Right atrium auricular region (tissue), 2 donors: Measurements from ENCODE around the gene CDC42EP1. TPM values are rescaled to one million over a fixed set of nuclear protein-coding genes. Genes with fewer than 3 reads are reported as not detected.
A peak's percentile ranks its signal among the peaks of the same experiment; 100 is the strongest.
"Not testable (repeated sequence)": the region's sequence is repeated elsewhere in the genome, so short reads cannot be mapped to it uniquely, and the experiment has no call there.

Experiments
- DNase-seq: peaks from one replicate; pipeline ENCODE4 v3.0.0-alpha.2; 2019; ENCODE audit warnings: low spot score
- H3K27ac ChIP-seq, 2 donors: fragments of 200-600 bp; sonication (generic); 1 replicate in 1 of 2; 2 replicates in 1 of 2; pipeline ENCODE4 v1.5.1; 2016 to 2019
- H3K27me3 ChIP-seq, 2 donors: fragments of 200-600 bp; sonication (generic); one replicate each; pipeline versions ENCODE4 v1.5.1 to v1.6.0; 2017 to 2019
- H3K36me3 ChIP-seq: fragments of 200-600 bp; sonication (generic); one replicate; pipeline ENCODE4 v1.5.1; 2016
- H3K4me1 ChIP-seq, 2 donors: fragments of 200-600 bp; sonication (generic); one replicate each; pipeline versions ENCODE4 v1.5.1 to v1.6.0; 2017 to 2019
- H3K4me3 ChIP-seq, 2 donors: fragments of 200-600 bp; sonication (generic); 1 replicate in 1 of 2; 2 replicates in 1 of 2; pipeline ENCODE4 v1.5.1; 2017 to 2019; ENCODE audit warnings: mild to moderate bottlenecking in 1 of 2, moderate library complexity in 1 of 2
- H3K9me3 ChIP-seq, 2 donors: fragments of 200-600 bp; sonication (generic); one replicate each; pipeline ENCODE4 v1.5.1; 2019
- CTCF ChIP-seq, 2 donors: fragments of 200-600 bp; sonication (generic); IDR thresholded peaks; one replicate each; pipeline ENCODE4 v1.5.1; 2019; ENCODE audit warnings: antibody characterized with exemption in 2 of 2
- total RNA-seq, 2 donors: library from RNA; depleted of rRNA; stranded (reverse); fragments of >200 nt; gene quantifications; one replicate each; pipeline ENCODE4 v1.1.0, GENCODE V29; 2016

The CDC42EP1 gene
- total RNA-seq, 2 donors from 2014 or later = 20.7 to 34.8 TPM

GRCh38 chr22:37549704-37550059 lies 10.6 kb upstream of the CDC42EP1 start:
- Histone ChIP-seq H3K27ac (peak overlapping the region in 1 of 2 donors; percentile 36), H3K4me1 (peaks cover 0 to 80% of the 10 kb centered on the region in 2 donors), H3K27me3 (no peaks in the 10 kb centered on the region), H3K36me3 (no peaks in the 10 kb centered on the region), H3K9me3 (no peaks in the 10 kb centered on the region), H3K4me3 (no peak overlapping the region)
- TF ChIP-seq CTCF (IDR thresholded peaks at IDR 0.05) = peak in 1 of 2 donors; percentile 31
- no peak for DNase-seq

DNA sequence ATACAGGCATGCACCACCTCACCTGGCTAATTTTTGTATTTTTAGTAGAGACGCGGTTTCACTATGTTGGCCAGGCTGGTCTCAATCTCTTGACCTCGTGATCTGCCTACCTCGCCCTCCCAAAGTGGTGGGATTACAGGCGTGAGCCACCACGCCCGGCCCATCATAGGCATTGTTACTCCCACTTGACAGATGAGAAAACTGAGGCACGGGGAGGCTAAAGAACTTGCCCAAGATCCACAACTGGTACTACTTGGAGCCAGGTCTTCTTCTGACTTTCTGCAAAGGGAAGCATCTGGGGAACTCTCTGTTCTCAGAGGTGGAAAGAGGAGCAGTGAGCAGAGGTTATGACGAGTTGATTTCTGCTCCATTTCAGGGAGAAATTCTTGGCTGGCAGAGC lies 9.4 kb upstream of the CDC42EP1 start:
- not testable (repeated sequence) for H3K36me3 ChIP-seq, DNase-seq, H3K27me3 ChIP-seq, H3K4me3 ChIP-seq, H3K9me3 ChIP-seq
- H3K4me1 ChIP-seq = peaks cover 0 to 68% of the 10 kb centered on the region in 2 donors
- H3K27ac ChIP-seq = peak overlapping the region in 1 of 2 donors; percentile 80

DNA sequence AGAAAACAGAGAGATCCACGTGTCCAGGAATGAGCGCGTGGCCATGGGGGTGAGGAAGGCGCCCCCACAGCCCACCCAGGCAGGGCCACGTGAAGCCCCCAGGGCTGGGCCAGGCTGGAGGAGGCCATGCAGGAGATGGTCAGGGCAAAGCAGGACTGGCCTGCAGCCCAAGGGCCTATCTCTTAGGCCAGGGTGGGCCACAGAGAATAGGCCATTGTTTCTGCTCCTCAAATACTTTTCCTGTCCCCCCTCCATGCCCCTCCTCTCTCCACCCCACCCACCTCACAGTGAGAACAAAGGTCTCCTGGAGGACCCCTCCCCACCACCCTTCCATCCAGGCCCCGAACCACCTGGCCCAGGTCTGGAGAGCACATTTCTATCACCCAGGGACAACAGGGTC lies 8.3 kb upstream of the CDC42EP1 start:
- Histone ChIP-seq H3K27ac (peak overlapping the region; percentile 63 to 80), H3K4me1 (peaks cover 0 to 64% of the 10 kb centered on the region in 2 donors), H3K4me3 (no peak overlapping the region), H3K27me3 (no peaks in the 10 kb centered on the region), H3K36me3 (no peaks in the 10 kb centered on the region), H3K9me3 (no peaks in the 10 kb centered on the region)
- TF ChIP-seq CTCF (IDR thresholded peaks at IDR 0.05) = no peak
- DNase-seq = no peak

DNA sequence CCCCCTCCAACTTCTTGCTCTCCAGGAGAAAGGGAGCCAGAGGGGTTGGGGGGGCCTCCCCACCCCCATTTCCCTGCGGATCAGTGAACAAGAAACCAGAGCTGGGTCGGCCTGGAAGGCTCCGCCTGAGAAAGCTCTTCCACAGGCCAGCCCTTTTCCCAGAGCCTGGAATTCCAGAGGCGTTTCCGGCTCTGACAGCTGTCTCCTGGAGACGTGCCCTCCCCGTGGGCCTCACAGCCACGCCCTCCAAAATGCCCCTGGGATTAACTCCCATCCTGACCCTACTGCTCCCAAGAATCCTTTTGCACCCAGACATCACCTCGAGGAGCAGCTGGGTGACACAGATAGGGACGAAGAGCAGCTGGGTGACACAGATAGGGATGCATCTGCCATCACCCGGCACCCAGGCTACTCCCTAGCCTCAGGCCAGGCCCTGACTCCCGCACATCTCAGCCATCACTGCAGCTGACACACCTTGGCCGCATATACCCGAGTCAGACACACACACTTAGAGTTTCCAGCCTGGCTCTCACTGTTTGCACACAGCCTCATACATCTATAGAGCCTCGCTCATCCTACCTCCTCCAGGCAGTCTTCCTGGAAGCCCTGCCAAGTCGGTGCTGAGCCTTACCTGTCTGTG lies 7.6 kb upstream of the CDC42EP1 start:
- Histone ChIP-seq H3K4me3 (no peak overlapping the region), H3K27me3 (no peaks in the 10 kb centered on the region), H3K9me3 (no peaks in the 10 kb centered on the region), H3K4me1 (peaks cover 0 to 58% of the 10 kb centered on the region in 2 donors), H3K36me3 (no peaks in the 10 kb centered on the region), H3K27ac (peak overlapping the region; percentile 63 to 80)
- no peak for DNase-seq
- TF ChIP-seq CTCF (IDR thresholded peaks at IDR 0.05) = no peak

- no peak overlapping the region for H3K4me3 ChIP-seq
- H3K27me3 ChIP-seq = no peaks in the 10 kb centered on the region
- H3K9me3 ChIP-seq = no peaks in the 10 kb centered on the region
- no peak for TF ChIP-seq CTCF (IDR thresholded peaks at IDR 0.05)
- no peak overlapping the region for H3K27ac ChIP-seq
- H3K4me1 ChIP-seq = peaks cover 0 to 56% of the 10 kb centered on the region in 2 donors
- H3K36me3 ChIP-seq = no peaks in the 10 kb centered on the region
- DNase-seq = no peak
These were observed 6.6 kb upstream of the CDC42EP1 start for GRCh38 chr22:37553725-37554124.

DNA sequence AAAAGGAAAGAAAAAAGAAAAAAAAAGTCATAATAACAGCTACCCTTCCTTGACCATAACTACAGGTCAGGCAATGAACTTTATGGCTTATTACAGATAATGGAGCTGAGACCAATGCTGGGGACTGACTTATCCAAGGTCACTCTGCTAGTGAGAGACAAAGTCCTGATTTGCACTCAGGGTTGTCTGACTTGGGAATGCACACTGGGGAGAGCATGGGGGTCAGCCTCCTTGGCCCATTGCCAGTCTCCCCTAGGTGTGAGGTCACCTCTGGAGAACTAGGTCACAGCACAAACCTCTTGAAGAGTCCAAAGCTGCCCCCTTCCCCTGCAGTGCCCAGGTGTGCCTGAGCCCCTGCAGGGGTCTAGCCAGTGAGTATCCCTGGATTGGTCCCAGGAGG lies 5.3 kb upstream of the CDC42EP1 start:
- no peaks in the 10 kb centered on the region for H3K9me3 ChIP-seq
- DNase-seq = no peak
- no peak for TF ChIP-seq CTCF (IDR thresholded peaks at IDR 0.05)
- no peak overlapping the region for H3K27ac ChIP-seq
- no peaks in the 10 kb centered on the region for H3K27me3 ChIP-seq
- no peaks in the 10 kb centered on the region for H3K36me3 ChIP-seq
- H3K4me3 ChIP-seq = no peak overlapping the region
- H3K4me1 ChIP-seq = peaks cover 0 to 54% of the 10 kb centered on the region in 2 donors
